ENCODE results near the gene NLGN1. TPM values are rescaled to one million over a fixed set of nuclear protein-coding genes. Genes with fewer than 3 reads are reported as not detected.

Gene NLGN1
- total RNA-seq, 1 experiment from 2014 or later, result 4.0 TPM

- no peak for DNase-seq
- Histone ChIP-seq H3K36me3 (no peaks in the 10 kb centered on the region), H3K27me3 (no peaks in the 10 kb centered on the region), H3K9me3 (peaks cover 7% of the 10 kb centered on the region), H3K4me3 (no peak overlapping the region)
Measured at GRCh38 chr3:174023421-174023820, 625.9 kb downstream of the NLGN1 start.

GRCh38 chr3:174028673-174029072, 631.1 kb downstream of the NLGN1 start:
- H3K4me3 ChIP-seq, result no peak overlapping the region
- H3K9me3 ChIP-seq, result peaks cover 10% of the 10 kb centered on the region
- H3K36me3 ChIP-seq, result no peaks in the 10 kb centered on the region
- H3K27me3 ChIP-seq, result no peaks in the 10 kb centered on the region
- DNase-seq, result no peak

- DNase-seq, result no peak
- Histone ChIP-seq H3K4me3 (no peak overlapping the region), H3K36me3 (no peaks in the 10 kb centered on the region), H3K9me3 (no peaks in the 10 kb centered on the region), H3K27me3 (no peaks in the 10 kb centered on the region)
Measured at GRCh38 chr3:174035328-174035886, 637.9 kb downstream of the NLGN1 start.

GRCh38 chr3:174046311-174046710, 648.8 kb downstream of the NLGN1 start:
- Histone ChIP-seq H3K36me3 (no peaks in the 10 kb centered on the region), H3K27me3 (no peaks in the 10 kb centered on the region), H3K9me3 (no peaks in the 10 kb centered on the region), H3K4me3 (no peak overlapping the region)
- DNase-seq, result no peak

GRCh38 chr3:174049472-174049871, 651.9 kb downstream of the NLGN1 start:
- H3K27me3 ChIP-seq, result no peaks in the 10 kb centered on the region
- 0 out of 2 replicates have a peak, but pooled peaks cover 3% of the 10 kb centered on the region for H3K9me3 ChIP-seq
- no peaks in the 10 kb centered on the region for H3K36me3 ChIP-seq
- no peak for DNase-seq
- H3K4me3 ChIP-seq, result no peak overlapping the region

- Histone ChIP-seq H3K9me3 (0 out of 2 replicates have a peak, but pooled peaks cover 3% of the 10 kb centered on the region), H3K4me3 (no peak overlapping the region), H3K27me3 (no peaks in the 10 kb centered on the region), H3K36me3 (no peaks in the 10 kb centered on the region)
- no peak for DNase-seq
Measured at GRCh38 chr3:174051191-174051590, 653.6 kb downstream of the NLGN1 start.

GRCh38 chr3:174058804-174059203, 661.3 kb downstream of the NLGN1 start:
- no peaks in the 10 kb centered on the region for H3K36me3 ChIP-seq
- no peak overlapping the region for H3K4me3 ChIP-seq
- H3K27me3 ChIP-seq, result no peaks in the 10 kb centered on the region
- DNase-seq, result no peak
- H3K9me3 ChIP-seq, result peaks cover 13% of the 10 kb centered on the region

- H3K9me3 ChIP-seq, result peaks cover 16% of the 10 kb centered on the region
- no peak for DNase-seq
- no peak overlapping the region for H3K4me3 ChIP-seq
- no peaks in the 10 kb centered on the region for H3K36me3 ChIP-seq
- no peaks in the 10 kb centered on the region for H3K27me3 ChIP-seq
Measured at GRCh38 chr3:174060431-174060830, 662.9 kb downstream of the NLGN1 start.

- DNase-seq, result no peak
- Histone ChIP-seq H3K36me3 (no peaks in the 10 kb centered on the region), H3K27me3 (no peaks in the 10 kb centered on the region)
Measured at GRCh38 chr3:174061162-174061561, 663.6 kb downstream of the NLGN1 start.

GRCh38 chr3:174061731-174062130, 664.2 kb downstream of the NLGN1 start:
- H3K36me3 ChIP-seq, result no peaks in the 10 kb centered on the region

More at GRCh38 chr3:174061162-174061561, 663.6 kb downstream of the NLGN1 start:
- Histone ChIP-seq H3K4me3 (no peak overlapping the region), H3K9me3 (peaks cover 16% of the 10 kb centered on the region)

GRCh38 chr3:174062923-174063322, 665.4 kb downstream of the NLGN1 start:
- Histone ChIP-seq H3K27me3 (no peaks in the 10 kb centered on the region), H3K9me3 (peaks cover 16% of the 10 kb centered on the region), H3K4me3 (no peak overlapping the region), H3K36me3 (no peaks in the 10 kb centered on the region)
- no peak for DNase-seq

More at GRCh38 chr3:174061731-174062130, 664.2 kb downstream of the NLGN1 start:
- Histone ChIP-seq H3K9me3 (peaks cover 16% of the 10 kb centered on the region), H3K27me3 (no peaks in the 10 kb centered on the region), H3K4me3 (no peak overlapping the region)
- DNase-seq, result no peak

- peaks cover 6% of the 10 kb centered on the region for H3K9me3 ChIP-seq
- no peak overlapping the region for H3K4me3 ChIP-seq
- H3K36me3 ChIP-seq, result no peaks in the 10 kb centered on the region
- H3K27me3 ChIP-seq, result no peaks in the 10 kb centered on the region
- no peak for DNase-seq
Measured at GRCh38 chr3:174068035-174068434, 670.5 kb downstream of the NLGN1 start.

GRCh38 chr3:174072675-174073074, 675.1 kb downstream of the NLGN1 start:
- H3K27me3 ChIP-seq, result no peaks in the 10 kb centered on the region

GRCh38 chr3:174083706-174084105, 686.2 kb downstream of the NLGN1 start:
- no peak for DNase-seq
- no peaks in the 10 kb centered on the region for H3K27me3 ChIP-seq

More at GRCh38 chr3:174072675-174073074, 675.1 kb downstream of the NLGN1 start:
- no peaks in the 10 kb centered on the region for H3K9me3 ChIP-seq
- no peak for DNase-seq
- H3K36me3 ChIP-seq, result no peaks in the 10 kb centered on the region
- H3K4me3 ChIP-seq, result no peak overlapping the region

GRCh38 chr3:174089592-174089991, 692.0 kb downstream of the NLGN1 start:
- no peak for DNase-seq
- H3K4me3 ChIP-seq, result no peak overlapping the region
- no peaks in the 10 kb centered on the region for H3K9me3 ChIP-seq

More at GRCh38 chr3:174083706-174084105, 686.2 kb downstream of the NLGN1 start:
- Histone ChIP-seq H3K9me3 (no peaks in the 10 kb centered on the region), H3K36me3 (no peaks in the 10 kb centered on the region), H3K4me3 (no peak overlapping the region)

GRCh38 chr3:174094669-174095068, 697.1 kb downstream of the NLGN1 start:
- Histone ChIP-seq H3K4me3 (no peak overlapping the region), H3K27me3 (no peaks in the 10 kb centered on the region; the same call in 1 of the 2 replicates), H3K36me3 (no peaks in the 10 kb centered on the region), H3K9me3 (no peaks in the 10 kb centered on the region)
- no peak for DNase-seq

More at GRCh38 chr3:174089592-174089991, 692.0 kb downstream of the NLGN1 start:
- Histone ChIP-seq H3K36me3 (no peaks in the 10 kb centered on the region), H3K27me3 (no peaks in the 10 kb centered on the region)

- no peak overlapping the region for H3K4me3 ChIP-seq
- no peak for DNase-seq
Measured at GRCh38 chr3:174097686-174098085, 700.1 kb downstream of the NLGN1 start.

GRCh38 chr3:174098746-174099145, 701.2 kb downstream of the NLGN1 start:
- Histone ChIP-seq H3K9me3 (no peaks in the 10 kb centered on the region), H3K36me3 (no peaks in the 10 kb centered on the region), H3K27me3 (no peaks in the 10 kb centered on the region; the same call in 1 of the 2 replicates), H3K4me3 (no peak overlapping the region)
- no peak for DNase-seq

More at GRCh38 chr3:174097686-174098085, 700.1 kb downstream of the NLGN1 start:
- H3K36me3 ChIP-seq, result no peaks in the 10 kb centered on the region
- H3K9me3 ChIP-seq, result no peaks in the 10 kb centered on the region
- no peaks in the 10 kb centered on the region; the same call in 1 of the 2 replicates for H3K27me3 ChIP-seq
